Measurements from ENCODE around the gene ITSN2.
A peak's percentile ranks its signal among the peaks of the same experiment; 100 is the strongest.

ITSN2 gene

GRCh38 chr2:24382363-24383073 lies 22.2 kb upstream of the ITSN2 start:
- DNase-seq (ENCODE audit: extremely low read depth, low read depth): no peak
- TF ChIP-seq, protein P1, sequence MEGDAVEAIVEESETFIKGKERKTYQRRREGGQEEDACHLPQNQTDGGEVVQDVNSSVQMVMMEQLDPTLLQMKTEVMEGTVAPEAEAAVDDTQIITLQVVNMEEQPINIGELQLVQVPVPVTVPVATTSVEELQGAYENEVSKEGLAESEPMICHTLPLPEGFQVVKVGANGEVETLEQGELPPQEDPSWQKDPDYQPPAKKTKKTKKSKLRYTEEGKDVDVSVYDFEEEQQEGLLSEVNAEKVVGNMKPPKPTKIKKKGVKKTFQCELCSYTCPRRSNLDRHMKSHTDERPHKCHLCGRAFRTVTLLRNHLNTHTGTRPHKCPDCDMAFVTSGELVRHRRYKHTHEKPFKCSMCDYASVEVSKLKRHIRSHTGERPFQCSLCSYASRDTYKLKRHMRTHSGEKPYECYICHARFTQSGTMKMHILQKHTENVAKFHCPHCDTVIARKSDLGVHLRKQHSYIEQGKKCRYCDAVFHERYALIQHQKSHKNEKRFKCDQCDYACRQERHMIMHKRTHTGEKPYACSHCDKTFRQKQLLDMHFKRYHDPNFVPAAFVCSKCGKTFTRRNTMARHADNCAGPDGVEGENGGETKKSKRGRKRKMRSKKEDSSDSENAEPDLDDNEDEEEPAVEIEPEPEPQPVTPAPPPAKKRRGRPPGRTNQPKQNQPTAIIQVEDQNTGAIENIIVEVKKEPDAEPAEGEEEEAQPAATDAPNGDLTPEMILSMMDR (IDR thresholded peaks at IDR 0.05; ENCODE audit: low read depth, low read length, missing control alignments): peak; percentile 69
- no peak overlapping the region for H3K4me3 ChIP-seq (replicated peaks; ENCODE audit: low read depth, low read length)

DNA sequence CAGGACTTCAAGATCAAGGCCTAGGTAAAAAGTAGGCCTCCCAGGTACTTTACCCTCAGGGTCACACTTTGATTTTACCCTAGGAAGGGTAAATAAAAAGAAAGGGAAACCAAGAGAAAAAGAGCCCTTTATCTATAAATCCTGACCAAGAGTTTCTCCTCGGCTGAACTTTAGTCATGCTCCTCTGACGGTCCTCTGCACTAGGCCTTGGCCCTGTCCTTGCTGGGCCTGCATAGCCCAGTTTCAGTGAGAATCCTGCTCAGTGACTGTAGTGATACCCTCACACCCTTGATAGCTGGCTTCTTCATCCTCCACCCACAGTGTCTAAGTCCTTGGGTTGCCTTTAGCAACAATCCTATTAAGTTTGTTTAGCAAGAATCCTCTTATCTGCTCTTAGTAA lies 20.5 kb upstream of the ITSN2 start:
- TF ChIP-seq, protein P1 (IDR thresholded peaks at IDR 0.05; ENCODE audit: low read depth, low read length, missing control alignments): no peak
- H3K4me3 ChIP-seq (replicated peaks; ENCODE audit: low read depth, low read length): no peak overlapping the region
- DNase-seq (ENCODE audit: extremely low read depth, low read depth): no peak

DNA sequence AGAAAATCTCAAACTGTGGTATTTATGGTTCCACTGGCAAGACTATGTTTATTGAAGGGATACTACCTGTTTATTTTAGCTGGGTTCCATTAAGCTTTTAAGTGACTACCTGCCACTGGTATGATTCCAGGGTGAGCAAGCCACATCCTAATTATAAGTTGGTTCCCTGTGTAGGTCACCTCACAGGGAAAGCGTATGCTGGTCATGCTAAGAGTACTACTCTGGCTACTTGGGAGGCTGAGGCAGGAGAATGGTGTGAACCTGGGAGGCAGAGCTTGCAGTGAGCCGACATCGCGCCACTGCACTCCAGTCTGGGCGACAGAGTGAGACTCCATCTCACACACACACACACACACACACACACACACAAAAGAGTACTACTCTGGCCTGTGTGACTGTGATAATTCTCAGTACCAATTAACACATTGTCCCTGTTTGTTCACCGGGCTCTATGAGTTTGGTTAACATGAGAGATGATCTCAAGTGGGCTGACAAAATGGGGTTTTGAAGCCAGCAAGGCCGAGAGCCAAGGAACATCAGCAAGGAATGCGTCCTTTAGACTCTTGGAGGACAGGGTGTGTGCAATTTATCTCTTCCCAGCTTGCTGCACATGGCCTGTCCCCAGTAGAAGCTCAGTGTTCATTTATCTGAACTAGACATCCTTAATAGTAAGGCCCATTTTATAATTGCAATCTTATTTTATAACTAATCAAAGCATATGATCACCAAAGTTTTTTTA lies 15.2 kb upstream of the ITSN2 start:
- no peak for DNase-seq (ENCODE audit: extremely low read depth, low read depth)
- TF ChIP-seq, protein P1 (IDR thresholded peaks at IDR 0.05; ENCODE audit: low read depth, low read length, missing control alignments): no peak

DNA sequence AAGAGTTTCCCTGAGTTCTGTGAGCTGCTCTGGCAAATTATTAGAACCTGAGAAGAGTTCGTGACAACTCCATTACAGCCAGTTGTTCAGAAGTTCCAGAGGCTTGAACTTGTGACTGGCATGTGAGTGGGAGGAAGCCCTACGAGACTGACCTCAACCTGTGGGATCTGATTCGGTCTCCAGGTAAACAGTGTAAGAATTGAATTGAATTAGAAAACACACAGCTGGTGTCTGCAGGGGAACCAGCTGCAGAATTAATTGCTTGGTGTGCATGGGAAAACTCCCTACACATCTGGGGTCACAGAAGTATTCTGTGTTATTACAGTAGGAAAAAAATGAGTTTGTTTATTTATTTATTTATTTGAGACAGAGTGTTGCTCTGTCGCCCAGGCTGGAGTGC lies 14.0 kb upstream of the ITSN2 start:
- TF ChIP-seq, protein P1 (IDR thresholded peaks at IDR 0.05; ENCODE audit: low read depth, low read length, missing control alignments): no peak
- no peak for DNase-seq (ENCODE audit: extremely low read depth, low read depth)
- no peak overlapping the region for H3K4me3 ChIP-seq (replicated peaks; ENCODE audit: low read depth, low read length)

More for the DNA sequence above, 15.2 kb upstream of the ITSN2 start:
- no peak overlapping the region for H3K4me3 ChIP-seq (replicated peaks; ENCODE audit: low read depth, low read length)

- no peak overlapping the region for H3K4me3 ChIP-seq (replicated peaks; ENCODE audit: low read depth, low read length)
- no peak for DNase-seq (ENCODE audit: extremely low read depth, low read depth)
- TF ChIP-seq, protein P1 (IDR thresholded peaks at IDR 0.05; ENCODE audit: low read depth, low read length, missing control alignments): no peak
Measured at GRCh38 chr2:24372033-24372432, 11.7 kb upstream of the ITSN2 start.

DNA sequence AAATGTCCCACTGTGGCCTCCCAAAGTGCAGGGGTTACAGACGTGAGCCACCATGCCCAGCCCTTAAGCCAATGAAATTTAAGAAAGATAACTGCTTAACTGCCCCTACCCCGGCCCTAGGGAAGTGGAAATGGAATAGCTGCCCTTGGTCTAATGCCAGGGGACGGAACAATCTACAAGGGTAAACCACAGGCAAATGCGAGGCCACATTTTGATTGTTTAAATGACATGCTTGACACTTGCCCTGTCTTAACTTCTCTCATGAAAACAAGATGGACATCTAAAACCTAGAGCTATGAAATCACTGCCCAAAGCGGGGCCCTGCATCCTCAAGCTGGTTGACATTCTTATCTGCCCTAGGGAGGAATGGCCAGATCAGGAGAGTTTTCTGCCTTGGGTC lies 5.5 kb upstream of the ITSN2 start:
- TF ChIP-seq, protein P1 (IDR thresholded peaks at IDR 0.05; ENCODE audit: low read depth, low read length, missing control alignments): no peak
- DNase-seq (ENCODE audit: extremely low read depth, low read depth): no peak
- H3K4me3 ChIP-seq (replicated peaks; ENCODE audit: low read depth, low read length): no peak overlapping the region

Measured in HFF-Myc (cell line).